Ovary (tissue), 9 donors: ENCODE data around the gene SPSB1. TPM values are rescaled to one million over a fixed set of nuclear protein-coding genes. Genes with fewer than 3 reads are reported as not detected.

Experiments used
- DNase-seq, 5 donors: peaks; one replicate each; pipeline ENCODE4 v3.0.0-alpha.2; 2019 to 2020
- H3K27ac ChIP-seq, 2 donors: fragments of 200-600 bp; one replicate each; pipeline versions ENCODE4 v1.5.1 to v1.8.0; 2019 to 2022
- H3K27me3 ChIP-seq: fragments of 200-600 bp; one replicate; pipeline ENCODE4 v1.8.0; 2022
- H3K36me3 ChIP-seq: fragments of 200-600 bp; sonication (generic); one replicate; pipeline ENCODE4 v1.5.1; 2019
- H3K4me1 ChIP-seq: one replicate; pipeline ENCODE4 v1.8.1; 2013; ENCODE audit warnings: mild to moderate bottlenecking, moderate library complexity; ENCODE audit not compliant: insufficient read depth
- H3K4me3 ChIP-seq: fragments of 200-600 bp; sonication (generic); one replicate; pipeline ENCODE4 v1.5.1; 2017
- H3K9me3 ChIP-seq, 2 donors: fragments of 200-600 bp in 1 of 2; sonication (generic) in 1 of 2; one replicate each; pipeline versions ENCODE4 v1.5.1 to v1.8.1; 2013 to 2019; ENCODE audit warnings: mild to moderate bottlenecking in 1 of 2, moderate library complexity in 1 of 2
- EP300 ChIP-seq: sonication (generic); formaldehyde crosslinking; IDR thresholded peaks from one replicate; pipeline ENCODE4 v1.6.1; 2017; ENCODE audit warnings: antibody characterized with exemption
- POLR2A ChIP-seq: fragments of 450-650 bp; IDR thresholded peaks from one replicate; pipeline ENCODE4 v1.6.1; 2017; ENCODE audit warnings: antibody characterized with exemption, mild to moderate bottlenecking, moderate library complexity
- WGBS, 3 donors: extraction: QIAGEN DNeasy Blood & Tissue Kit in 1 of 3; methylation state at CpG; one replicate each; pipeline versions ENCODE4 v1.1.5 to v1.1.7; 2013 to 2017; 5-methylcytosine and 5-hydroxymethylcytosine counted together
- intact Hi-C, 4 donors: fragments of 100-400 bp; cut with DNase I; formaldehyde crosslinking; loops; one replicate each; pipeline versions ENCODE4 v1.11.0 to v1.15.1; 2022 to 2023
- polyA plus RNA-seq, 2 donors: library from polyadenylated mRNA; stranded (reverse); fragments of 200-250 nt in 1 of 2; fragments of 350-450 nt in 1 of 2; fragmentation: Illumina TruSeq in 1 of 2; extraction: RNeasy Lipid Tissue Mini Kit (QIAGEN cat#74804) in 1 of 2; gene quantifications; one replicate each; pipeline ENCODE4 v1.2.3, GENCODE V29; 2013 to 2014
- total RNA-seq, 7 donors: library from RNA; depleted of rRNA in 2 of 7; stranded (reverse); fragments of >200 nt in 2 of 7; fragmentation: NEBNext Ultra II Directional in 3 of 7; extraction: Animal tissue kit (Norgen Biotek cat#: 25700) in 3 of 7; gene quantifications; one replicate each; pipeline versions ENCODE4 v1.1.0 to v1.2.4, GENCODE V29; 2016 to 2023
- TF ChIP-seq, protein P1 (sequence below), 3 donors: fragments of 450-650 bp in 2 of 3; fragments of 200-600 bp in 1 of 3; IDR thresholded peaks; one replicate each; pipeline versions ENCODE4 v1.5.1 to v1.8.0; 2016 to 2022; ENCODE audit warnings: antibody characterized with exemption in 3 of 3, mild to moderate bottlenecking in 1 of 3
- donor health status: DM: no; HTN: no; CAD: no; lungs with moderate emphysema.
- donor health status: DM: no; HTN: no; CAD: no.
- donor health status: Bipolar disorder and iron deficiency.
- donor health status: DM: yes; HTN: yes; CAD: no.
- donor health status: DM: no; HTN: no; CAD: no.
- donor health status: DM: yes; HTN: yes; CAD: no.

SPSB1 gene
- total and polyA plus RNA-seq, 9 donors, result 20.4 to 69.6 (median 34.4) TPM

DNA sequence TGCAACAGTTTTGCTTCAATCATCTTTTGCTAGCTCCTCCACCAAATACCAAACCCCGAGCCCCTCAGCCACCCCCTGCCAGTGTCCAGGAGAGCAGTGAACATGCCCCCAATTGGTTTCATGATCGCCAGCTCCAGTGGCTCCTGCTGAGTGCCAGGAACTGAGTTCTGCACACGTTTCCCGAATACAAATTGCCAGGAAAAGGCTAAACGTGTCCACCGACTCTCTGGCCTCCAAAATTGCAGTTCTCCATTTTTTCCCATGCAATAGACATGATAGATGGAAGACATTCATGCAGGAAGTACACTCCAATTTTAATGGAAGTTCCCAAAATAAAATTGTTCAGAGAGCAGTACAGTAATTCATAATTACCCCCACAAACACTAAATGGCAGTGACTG, 101.3 kb downstream of the SPSB1 start:
- intact Hi-C loops, result no loop called here

DNA sequence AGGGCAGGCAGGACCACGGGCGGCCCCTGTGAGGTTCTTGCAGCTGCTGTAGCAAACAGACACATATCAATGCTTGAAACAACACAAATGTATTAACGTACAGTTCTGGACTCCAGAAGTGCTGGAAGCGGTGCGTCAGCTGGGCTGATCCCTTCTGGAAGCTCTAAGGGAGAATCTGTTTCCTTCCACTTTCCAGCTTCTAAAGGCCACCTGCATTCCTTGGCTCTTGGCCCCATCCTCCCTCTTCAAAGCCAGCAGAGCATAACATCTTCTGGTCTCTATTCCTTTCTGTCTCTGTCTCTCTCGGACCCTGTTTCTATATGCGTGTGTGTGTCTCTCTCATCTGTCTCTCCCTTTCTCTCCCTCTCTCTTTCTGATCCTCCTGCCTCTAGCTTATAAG, 102.3 kb downstream of the SPSB1 start:
- no peaks in the 10 kb centered on the region for H3K27me3 ChIP-seq
- peaks cover 7% of the 10 kb centered on the region for H3K4me1 ChIP-seq
- no peak for TF ChIP-seq POLR2A
- TF ChIP-seq, protein P1, sequence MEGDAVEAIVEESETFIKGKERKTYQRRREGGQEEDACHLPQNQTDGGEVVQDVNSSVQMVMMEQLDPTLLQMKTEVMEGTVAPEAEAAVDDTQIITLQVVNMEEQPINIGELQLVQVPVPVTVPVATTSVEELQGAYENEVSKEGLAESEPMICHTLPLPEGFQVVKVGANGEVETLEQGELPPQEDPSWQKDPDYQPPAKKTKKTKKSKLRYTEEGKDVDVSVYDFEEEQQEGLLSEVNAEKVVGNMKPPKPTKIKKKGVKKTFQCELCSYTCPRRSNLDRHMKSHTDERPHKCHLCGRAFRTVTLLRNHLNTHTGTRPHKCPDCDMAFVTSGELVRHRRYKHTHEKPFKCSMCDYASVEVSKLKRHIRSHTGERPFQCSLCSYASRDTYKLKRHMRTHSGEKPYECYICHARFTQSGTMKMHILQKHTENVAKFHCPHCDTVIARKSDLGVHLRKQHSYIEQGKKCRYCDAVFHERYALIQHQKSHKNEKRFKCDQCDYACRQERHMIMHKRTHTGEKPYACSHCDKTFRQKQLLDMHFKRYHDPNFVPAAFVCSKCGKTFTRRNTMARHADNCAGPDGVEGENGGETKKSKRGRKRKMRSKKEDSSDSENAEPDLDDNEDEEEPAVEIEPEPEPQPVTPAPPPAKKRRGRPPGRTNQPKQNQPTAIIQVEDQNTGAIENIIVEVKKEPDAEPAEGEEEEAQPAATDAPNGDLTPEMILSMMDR (IDR thresholded peaks at IDR 0.05), result no peak
- TF ChIP-seq EP300, result no peak
- 90 to 98% (median 95%) methylated on average over 7 of the region's 7 CpGs for WGBS, 3 donors
- no peaks in the 10 kb centered on the region for H3K36me3 ChIP-seq
- DNase-seq, result no peak
- no peak overlapping the region for H3K27ac ChIP-seq
- H3K9me3 ChIP-seq, result no peaks in the 10 kb centered on the region
- no peak overlapping the region for H3K4me3 ChIP-seq
- intact Hi-C loops, result no loop called here

More for the DNA sequence above, 101.3 kb downstream of the SPSB1 start:
- no peak for DNase-seq
- WGBS, 3 donors, result 49 to 89% (median 71%) methylated on average over 6 of the region's 6 CpGs
- Histone ChIP-seq H3K36me3 (no peaks in the 10 kb centered on the region), H3K27me3 (no peaks in the 10 kb centered on the region), H3K4me1 (no peaks in the 10 kb centered on the region), H3K4me3 (no peak overlapping the region), H3K9me3 (no peaks in the 10 kb centered on the region), H3K27ac (no peak overlapping the region)
- TF ChIP-seq POLR2A, result no peak
- TF ChIP-seq, protein P1 (IDR thresholded peaks at IDR 0.05), result no peak
- no peak for TF ChIP-seq EP300

DNA sequence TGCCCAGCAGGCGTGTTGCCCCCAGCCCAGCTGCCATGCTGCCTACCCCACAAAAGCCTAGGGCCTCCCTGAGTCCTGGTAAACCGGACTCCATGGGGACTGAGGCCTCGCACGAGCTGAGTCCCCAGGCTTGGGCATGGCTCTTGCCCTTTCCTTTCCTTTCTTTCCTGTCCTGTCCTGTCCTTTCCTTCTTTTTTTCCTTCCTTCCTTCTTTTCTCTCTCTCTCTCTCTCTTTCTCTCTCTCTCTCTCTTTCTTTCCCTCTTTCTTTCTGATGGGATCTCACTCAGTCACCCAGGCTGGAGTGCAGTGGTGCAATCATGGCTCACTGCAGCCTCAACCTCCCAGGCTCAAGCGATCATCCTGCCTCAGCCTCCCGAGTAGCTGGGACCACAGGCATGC, 104.4 kb downstream of the SPSB1 start:
- Histone ChIP-seq H3K9me3 (no peaks in the 10 kb centered on the region), H3K27ac (no peak overlapping the region), H3K36me3 (no peaks in the 10 kb centered on the region), H3K27me3 (no peaks in the 10 kb centered on the region), H3K4me1 (peaks cover 16% of the 10 kb centered on the region), H3K4me3 (no peak overlapping the region)
- intact Hi-C loops, result no loop called here
- 90 to 96% (median 95%) methylated on average over 6 of the region's 6 CpGs for WGBS, 3 donors
- DNase-seq, result no peak
- TF ChIP-seq EP300 (no peak), POLR2A (no peak)
- TF ChIP-seq, protein P1 (IDR thresholded peaks at IDR 0.05), result no peak

DNA sequence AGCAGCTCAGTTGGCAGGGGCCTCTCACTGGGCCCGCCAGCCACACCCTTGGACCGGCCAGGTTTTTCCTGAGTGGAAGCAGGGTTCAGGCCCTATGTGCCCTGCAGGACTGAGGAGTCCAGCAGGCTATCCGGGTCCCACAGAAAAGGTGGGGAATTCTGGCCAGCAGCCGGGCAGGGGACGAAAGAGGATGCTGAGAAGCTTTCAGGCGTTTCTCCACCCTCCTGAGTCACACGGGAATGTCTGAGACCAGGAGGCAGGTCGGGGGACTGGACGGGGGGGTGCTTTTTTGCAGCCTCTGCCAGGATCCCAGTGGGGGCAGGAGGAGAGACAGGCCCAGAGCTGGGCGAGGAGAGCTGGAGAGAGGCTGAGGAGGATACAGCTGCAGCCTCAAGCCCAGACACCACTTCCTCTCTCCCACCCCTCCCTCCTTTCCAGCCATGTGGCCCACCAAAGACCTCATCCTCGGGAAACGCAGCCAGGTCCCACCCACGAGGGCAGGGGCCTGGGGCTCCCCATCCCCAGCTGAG, 105.4 kb downstream of the SPSB1 start:
- intact Hi-C loops, result no loop called here

More for the DNA sequence above, 105.4 kb downstream of the SPSB1 start:
- no peaks in the 10 kb centered on the region for H3K9me3 ChIP-seq
- DNase-seq, result peak in 1 of 5 donors; percentile 47
- no peaks in the 10 kb centered on the region for H3K27me3 ChIP-seq
- WGBS, 3 donors, result 30 to 38% (median 38%) methylated on average over 13 of the region's 13 CpGs
- no peak for TF ChIP-seq POLR2A
- no peak for TF ChIP-seq EP300
- TF ChIP-seq, protein P1 (IDR thresholded peaks at IDR 0.05), result no peak
- H3K27ac ChIP-seq, result no peak overlapping the region
- H3K4me3 ChIP-seq, result no peak overlapping the region
- H3K36me3 ChIP-seq, result no peaks in the 10 kb centered on the region
- peaks cover 16% of the 10 kb centered on the region for H3K4me1 ChIP-seq
